ENCODE data around the gene SRSF10.

DNA sequence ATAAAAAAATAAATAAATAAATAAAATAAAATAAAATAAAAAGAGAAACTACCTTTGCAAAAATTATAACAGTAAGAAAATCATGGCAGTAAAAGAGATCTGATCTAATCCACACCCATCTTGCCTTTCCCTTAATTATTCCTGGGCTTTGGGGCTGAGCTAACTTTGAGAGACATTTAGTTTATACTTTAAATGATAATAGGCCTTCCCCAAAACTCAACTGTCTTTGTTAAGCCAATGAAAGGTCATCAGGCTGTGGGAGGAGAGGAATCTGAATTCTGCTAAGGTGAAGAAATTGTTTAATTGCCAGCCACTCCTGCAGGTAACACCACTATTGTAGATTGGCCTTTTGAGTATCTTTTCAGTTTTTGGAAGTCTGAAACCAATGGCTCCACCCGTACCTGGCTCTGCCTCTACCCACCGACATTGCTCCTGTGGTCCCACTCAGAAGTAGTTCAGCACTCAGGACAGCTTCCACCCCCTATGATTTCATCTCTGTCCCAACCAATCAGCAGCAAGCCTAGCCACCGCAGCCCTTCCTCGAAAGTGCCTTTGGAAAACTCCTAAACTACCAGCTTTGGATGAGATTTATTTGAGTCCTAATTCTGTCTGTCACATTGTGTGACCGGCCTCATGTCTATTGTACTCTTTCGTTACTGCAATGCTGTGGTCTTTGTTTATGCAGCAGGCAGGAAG is 43.5 kb downstream of the SRSF10 start:
- TF ChIP-seq, protein P1, sequence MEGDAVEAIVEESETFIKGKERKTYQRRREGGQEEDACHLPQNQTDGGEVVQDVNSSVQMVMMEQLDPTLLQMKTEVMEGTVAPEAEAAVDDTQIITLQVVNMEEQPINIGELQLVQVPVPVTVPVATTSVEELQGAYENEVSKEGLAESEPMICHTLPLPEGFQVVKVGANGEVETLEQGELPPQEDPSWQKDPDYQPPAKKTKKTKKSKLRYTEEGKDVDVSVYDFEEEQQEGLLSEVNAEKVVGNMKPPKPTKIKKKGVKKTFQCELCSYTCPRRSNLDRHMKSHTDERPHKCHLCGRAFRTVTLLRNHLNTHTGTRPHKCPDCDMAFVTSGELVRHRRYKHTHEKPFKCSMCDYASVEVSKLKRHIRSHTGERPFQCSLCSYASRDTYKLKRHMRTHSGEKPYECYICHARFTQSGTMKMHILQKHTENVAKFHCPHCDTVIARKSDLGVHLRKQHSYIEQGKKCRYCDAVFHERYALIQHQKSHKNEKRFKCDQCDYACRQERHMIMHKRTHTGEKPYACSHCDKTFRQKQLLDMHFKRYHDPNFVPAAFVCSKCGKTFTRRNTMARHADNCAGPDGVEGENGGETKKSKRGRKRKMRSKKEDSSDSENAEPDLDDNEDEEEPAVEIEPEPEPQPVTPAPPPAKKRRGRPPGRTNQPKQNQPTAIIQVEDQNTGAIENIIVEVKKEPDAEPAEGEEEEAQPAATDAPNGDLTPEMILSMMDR (IDR thresholded peaks at IDR 0.05), result no peak
- TF ChIP-seq POLR2A (IDR thresholded peaks at IDR 0.05), result no peak
